GM19455 (cell line): ENCODE measurements around the gene CLIC1.

Experiments
- ATAC-seq: cut with Tn5 transposase; IDR thresholded peaks from one replicate; pipeline ENCODE4 v1.9.1; 2021; ENCODE audit not compliant: unreplicated experiment

CLIC1 gene

DNA sequence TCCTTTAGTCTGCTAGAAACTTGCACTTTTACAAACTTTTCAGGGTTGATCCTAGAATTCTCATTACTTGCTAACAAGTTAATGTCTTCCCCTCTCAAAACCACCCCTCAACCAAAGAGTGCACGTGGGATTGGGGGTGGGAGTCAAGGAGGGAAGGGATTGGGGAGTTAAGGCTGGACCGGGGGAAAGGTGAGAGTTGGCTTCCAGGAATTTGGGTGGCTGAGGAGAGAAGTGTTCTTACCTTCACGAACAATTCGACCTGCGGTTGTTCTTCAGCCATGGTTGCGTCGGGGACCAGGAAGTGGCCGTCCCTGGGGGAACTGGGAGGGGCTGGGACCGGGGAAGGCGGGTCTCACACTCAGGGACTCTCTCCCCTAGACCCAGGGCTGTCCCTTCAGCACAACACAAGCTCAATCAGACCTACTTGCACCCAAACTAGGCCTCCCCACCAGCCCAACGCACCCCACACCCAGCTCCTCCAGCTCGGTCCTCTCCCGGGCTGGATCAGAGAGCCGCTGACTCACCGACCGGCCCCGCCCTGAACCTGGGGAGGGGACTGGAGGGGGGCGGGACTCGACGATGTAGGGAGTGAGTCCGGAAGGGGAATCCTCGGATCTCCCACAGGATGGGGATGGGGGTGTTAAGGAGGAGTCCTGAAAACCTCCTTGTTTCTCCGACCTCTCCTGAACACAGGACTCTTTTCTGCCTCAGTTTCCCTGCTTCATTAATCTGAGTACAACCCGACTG, at the start of gene CLIC1:
TSS of gene CLIC1 (minus strand) at position 510 of the 747 bp plus-strand sequence. CDS start at position 280, 230 bp downstream.
- ATAC-seq, result no peak

DNA sequence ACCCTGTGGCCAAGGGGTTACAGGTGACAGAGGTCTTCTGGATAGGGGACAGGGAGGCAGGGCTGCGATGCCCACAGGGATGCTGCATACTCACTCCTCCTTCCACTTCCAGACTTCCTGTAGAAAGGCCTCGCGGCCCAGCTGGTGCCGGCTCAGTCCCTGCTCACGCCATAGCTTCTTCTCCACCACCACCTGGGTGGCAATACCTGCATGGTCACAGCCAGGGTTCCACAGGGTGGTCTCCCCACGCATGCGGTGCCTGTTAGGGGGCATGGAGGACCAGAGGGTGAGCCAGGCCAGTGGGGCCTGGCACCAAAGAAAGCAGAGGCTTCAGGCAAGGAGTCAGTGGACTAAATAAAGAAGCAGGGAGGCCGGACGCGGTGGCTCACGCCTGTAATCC, 49.1 kb upstream of the CLIC1 start:
- ATAC-seq, result no peak

DNA sequence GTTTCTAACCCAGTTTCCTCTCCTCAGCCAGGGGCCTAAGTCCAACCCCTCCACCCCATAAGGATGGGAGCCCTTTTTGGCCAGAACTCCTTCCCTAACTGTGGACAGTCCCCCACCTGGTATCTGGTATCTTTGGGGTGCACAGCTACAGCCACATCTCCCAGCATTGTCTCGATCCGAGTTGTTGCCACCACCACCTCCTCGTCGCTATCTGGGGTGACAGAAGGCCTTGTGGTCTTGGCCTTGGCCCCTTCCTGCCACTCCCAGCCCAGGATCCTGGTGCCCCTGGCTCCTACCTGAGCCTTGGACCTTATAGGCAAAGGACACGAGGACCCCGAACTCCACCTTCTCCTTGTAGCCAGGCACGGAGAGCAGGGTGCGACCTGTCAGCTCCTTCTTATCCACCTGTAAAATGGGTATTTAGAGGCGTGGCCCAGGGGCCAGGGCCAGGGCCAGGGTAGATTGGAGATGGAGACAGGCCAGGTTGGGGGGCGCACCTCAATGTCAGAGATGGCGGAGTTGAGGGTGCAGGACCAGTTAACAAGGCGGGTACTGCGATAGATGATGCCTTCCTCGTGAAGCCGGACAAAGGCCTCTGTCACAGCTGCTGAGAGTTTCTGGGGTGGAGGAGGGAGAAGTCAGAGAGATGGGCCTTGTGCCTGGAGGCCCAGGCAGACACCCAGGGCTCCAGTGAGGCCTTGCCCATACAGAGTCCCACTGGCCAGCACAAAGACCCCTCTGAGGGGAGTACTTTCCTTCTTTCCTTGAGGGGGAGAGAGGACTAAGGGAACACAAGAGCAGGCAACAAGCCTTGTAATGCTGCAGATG, 48.0 kb upstream of the CLIC1 start:
- no peak for ATAC-seq

DNA sequence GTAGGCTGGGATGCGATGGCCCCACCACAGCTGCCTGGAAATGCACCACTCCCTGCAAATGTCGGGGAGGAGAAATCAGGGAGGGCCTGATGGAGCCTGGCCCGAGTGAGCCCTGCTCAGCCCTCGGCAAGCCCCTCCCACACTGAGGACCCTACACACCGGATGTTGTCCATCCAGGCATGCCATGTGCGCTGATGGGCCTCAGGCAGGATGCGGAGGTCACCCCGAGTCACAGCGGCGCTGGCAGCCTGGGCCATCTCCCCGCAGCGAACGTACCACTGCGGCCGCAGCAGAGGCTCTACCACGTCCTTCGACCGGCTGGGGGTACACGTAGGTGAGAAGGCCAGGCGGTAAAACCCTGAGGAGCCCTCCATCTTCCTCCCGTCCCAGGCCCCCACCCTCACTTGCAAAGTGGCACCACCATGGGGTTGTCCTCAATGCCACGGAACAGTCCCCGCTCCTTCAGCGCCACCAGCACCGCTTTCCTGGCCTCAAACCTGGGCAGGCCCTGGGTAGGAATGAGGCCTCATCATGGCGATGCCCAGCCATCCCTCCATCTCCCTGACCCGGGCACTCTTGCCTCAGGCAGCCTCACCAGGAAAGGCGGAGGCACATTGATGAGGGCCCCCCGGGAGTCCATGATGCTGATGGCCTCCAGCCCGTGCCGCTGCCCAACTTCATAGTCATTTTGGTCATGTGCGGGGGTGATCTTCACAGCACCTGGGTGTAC, 46.0 kb upstream of the CLIC1 start:
- ATAC-seq, result no peak

DNA sequence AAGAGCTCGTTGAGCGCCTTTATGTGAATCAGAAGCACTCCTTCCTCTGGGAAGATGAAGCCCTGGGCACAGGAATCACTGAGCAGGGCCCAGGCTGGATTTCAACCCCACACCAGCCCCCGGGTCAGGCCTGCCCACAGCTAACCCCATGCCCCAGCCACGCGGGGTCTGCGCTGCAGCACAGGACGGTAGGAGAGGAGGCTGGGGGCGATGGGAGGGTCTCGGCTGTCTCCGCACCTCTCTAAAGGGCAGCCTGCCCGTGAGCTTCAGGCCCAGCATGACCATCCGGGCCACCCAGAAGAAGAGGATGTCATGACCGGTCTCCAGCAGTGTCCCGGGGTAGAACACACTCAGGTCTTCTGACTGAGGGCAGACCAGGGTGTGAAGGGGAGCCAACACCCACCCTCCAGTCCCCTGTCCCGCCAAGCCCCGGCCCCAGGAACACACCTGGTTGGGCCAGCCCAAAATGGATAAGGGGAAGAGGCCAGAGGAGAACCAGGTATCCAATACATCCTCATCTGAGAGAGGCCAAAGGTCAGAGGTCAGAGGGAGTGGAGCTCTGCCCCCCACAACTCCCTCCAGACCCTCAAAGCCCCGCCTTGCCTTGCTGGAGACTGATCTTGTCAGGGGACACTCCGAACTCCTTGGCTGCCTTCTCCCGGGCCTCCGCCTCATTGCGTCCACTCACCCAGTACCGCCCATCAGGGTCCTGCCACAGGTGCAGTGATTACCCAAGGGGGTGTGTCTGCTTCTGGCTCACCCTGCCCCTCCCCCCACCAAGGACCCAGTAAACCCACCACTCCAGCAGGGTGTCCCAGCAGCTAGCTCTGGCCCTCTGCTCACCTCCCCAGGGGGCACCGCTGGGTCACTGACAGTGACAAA, 45.2 kb upstream of the CLIC1 start:
- no peak for ATAC-seq

DNA sequence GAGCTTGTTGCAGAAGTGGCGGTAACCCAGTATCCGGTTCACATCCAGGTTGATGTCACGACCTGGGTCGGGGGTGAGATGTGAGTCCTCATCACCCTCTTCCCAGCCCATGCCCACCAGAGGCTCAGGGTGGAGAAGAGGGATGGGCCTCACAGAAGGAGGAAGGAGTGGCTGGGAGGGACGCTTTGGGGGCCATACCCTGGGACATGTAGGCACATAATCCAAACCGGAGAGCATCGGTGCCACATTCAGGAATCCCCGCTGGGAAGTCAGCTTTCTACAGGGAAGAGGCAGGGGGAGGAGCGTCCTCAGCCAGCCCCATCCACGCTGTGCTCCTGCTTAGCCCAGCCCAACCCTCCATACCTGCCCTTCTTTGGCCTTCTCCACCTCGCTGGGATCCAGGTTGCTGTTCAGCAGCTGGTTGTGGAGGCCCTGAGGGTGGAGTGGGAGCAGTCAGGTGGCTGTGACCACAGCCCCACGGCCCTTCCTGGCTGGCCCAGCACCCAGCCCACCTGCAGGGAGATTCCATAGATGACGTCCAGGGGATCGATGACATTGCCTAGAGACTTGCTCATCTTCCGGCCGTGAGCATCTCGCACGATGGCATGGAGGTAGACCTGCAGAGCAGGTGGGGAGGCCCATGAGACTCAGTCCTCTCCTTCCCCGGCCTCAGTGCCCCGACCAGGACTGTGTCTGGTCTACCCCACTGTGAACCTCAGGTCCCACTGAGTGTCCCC, 44.3 kb upstream of the CLIC1 start:
- no peak for ATAC-seq

DNA sequence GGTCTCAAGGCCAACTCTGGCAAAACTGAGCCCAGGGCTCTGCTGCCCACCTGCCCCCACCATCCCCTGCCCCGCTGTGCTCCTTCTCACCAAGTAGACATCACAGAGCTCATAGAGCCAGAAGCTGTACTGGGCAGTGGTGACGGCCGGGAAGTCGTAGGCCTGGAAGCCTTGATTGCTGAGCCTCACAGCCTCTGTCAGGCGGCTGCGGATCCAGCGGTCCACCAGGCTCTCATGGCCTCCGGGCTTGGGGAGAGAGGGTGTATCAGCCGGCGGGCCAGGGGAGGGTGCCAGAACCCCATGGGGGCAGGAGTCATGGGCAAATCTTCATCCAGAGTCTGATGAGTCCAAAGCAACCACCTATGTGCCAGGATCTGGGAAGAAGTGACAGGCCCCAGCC, 43.6 kb upstream of the CLIC1 start:
- ATAC-seq, result no peak

DNA sequence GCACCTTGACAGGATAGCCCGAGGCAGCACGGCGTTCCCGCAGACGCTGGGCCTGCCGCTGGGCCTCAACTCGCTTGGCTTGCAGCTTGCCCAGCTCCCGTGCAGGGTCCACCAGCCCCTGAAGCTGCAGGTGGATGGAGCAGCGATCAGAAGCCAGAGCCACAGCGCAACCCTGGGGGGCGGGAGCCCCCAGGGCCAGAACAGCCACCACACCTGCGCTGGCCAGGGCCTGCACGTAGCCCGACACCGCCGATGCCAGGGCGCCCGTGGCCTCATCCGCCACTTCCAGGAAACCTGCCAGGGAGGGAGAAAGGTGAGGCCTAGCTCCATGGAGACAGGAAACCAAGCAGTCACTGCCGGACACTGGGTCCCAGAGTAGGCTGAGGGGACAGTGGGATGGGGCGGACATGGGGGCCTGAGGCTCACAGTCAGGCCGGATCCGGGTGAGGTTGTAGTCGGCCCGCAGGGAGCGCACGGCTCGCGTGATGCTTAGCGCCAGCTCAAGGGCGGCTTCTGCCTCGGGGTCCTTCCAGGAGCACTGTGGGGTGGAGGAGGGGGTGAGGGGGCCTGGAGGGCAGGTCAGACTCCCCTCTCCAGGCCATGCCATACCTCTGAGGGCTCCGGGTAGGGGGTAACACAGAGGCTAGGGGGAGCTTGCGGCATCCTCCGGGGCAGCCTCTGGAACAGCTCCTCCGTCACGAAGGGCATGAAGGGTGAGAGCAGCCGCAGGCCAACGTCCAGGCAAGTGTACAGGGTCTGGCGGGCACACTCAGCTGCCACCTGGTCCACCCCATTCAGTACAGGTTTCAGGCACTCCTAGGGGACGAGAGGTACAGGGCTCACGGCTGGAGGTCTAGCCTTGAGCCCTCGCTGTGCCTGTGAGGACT, 42.9 kb upstream of the CLIC1 start:
- ATAC-seq, result no peak

DNA sequence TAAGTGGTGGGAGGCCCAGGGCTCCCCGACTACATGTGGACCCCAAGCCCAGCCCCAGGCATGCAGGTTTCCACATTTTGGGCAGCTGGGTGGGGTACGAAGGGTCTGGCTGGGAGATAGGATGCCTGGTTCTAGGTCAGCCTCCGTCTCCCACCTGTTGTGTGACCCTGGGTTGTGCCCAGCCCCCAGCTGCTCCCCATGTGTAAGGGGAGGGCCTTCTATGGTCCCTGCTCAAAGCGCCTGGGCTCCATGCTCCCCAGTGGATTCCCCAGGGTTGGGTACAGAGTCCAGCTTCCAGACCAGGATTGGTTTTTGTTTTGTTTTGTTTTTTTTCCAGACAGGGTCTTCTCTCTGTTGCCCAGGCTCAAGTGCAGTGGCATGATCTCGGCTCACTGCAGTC, 41.9 kb upstream of the CLIC1 start:
- ATAC-seq, result no peak

DNA sequence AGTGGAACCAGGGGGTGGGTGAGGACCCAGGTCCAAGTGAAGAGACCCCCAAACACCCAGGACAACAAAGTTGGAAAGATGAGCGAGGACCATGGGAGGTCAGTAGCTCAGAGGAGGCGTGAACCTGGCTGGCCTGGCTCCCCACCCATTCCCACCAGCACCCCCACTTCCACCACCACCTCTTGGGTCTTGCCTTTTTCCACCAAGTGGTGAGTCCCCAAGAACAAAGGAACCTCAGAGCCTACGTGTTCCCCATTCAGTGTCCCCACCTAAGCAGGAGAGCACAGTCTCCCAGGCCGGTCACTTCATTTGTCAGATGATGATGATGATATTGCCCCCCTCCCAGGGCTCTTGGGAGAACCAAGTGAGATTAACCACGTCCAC, 41.3 kb upstream of the CLIC1 start:
- no peak for ATAC-seq

DNA sequence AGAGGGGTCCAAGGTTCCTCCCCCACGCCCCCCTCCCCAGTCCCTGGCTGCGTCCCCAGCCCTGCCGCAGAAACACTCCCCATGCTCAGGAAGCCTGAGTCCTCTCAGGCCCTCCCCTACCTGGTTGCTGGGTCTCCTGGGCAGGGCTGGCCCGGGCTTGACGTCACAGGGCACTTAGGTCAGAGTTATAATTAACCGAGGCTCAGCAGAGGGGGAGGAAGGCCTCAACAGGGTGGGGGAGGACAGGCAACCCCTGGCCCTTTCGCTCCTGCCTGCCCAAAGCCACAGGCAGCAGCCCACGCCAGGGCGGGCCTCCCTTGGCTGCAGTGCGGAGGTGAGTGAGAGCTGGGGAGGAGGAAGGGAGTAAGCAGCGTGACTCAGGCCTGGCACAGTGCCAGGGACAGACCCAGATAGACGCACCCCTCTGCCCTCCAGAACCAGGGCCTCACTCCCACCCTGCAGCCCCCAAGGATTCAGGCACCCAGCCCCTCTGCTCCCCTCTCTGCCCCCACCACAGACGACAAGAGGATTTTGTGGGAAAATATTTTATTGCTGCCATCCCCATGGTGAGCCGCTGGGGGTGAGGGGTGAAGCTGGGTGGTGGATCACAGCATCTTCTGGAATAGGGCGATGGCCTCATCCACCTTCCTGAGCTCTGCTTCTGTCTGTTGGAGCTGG, 40.8 kb upstream of the CLIC1 start, which contains the start of gene VWA7:
TSS of gene VWA7 (minus strand) at position 340 of the 678 bp plus-strand sequence. CDS start 549 bp downstream, outside the sequence.
- no peak for ATAC-seq

DNA sequence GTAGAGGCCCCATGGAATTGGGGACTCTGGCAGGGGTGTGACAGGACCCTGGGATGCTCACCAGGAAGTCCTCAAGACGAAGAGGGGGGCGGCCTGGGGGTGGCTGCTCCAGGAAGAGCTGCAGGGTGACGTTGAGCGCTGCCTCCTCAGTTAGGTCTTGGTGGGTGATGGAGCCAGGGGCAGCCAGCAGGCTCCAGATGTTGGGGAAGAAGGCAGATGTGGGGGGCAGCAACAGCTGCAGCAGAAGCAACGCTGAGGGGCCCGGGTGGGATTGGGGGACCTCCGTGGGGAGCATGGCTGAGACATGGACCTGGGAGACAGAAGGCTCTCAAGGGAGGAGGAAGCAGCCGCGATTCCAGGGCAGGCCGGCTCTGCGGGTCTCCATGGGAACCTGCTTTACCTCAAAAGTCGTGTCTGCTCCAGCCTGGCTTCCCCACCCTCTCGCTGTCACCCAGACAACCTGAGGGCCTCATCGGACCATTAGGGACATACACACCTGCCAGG, 40.2 kb upstream of the CLIC1 start:
- no peak for ATAC-seq

DNA sequence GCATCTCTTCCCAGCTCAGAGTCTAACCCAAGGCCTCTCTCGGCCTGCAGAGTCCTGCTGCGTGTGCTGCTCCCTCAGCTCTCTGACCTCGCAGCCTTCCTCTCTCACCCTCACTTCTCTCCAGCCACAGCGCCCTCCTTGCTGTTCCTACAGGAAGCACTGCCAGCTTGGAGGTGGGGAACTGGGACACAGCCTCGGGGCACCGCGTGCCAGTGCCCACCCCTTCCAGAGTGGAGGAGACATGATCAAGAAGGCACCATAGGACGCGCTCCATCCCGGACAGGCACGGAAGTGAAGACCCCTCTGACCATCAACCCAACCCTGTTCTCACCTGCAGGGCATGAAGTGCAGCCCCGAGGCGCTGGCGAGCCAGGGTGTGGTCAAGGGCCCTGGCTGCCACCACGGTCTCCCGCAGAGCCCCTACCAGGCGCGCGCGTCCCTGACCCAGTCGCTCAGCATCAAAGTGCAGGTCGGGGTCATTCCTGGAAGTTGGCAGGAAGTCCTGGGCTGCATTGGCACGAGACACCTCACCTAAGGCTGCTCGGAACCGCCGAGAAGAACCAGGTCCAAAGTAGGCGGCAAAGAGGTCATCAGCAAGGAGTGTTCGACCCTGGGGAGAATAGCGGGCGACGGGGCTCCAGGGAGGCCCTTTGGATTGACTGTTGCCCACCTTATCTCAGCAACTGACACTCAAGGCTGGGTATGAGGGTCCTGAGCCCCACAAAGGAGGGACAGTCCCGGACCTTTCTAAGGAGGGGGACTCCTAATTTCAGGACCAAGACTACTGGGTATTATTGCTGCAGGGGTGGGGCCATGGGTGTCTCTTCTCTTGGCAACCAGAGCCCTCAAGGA, 39.5 kb upstream of the CLIC1 start:
- no peak for ATAC-seq

DNA sequence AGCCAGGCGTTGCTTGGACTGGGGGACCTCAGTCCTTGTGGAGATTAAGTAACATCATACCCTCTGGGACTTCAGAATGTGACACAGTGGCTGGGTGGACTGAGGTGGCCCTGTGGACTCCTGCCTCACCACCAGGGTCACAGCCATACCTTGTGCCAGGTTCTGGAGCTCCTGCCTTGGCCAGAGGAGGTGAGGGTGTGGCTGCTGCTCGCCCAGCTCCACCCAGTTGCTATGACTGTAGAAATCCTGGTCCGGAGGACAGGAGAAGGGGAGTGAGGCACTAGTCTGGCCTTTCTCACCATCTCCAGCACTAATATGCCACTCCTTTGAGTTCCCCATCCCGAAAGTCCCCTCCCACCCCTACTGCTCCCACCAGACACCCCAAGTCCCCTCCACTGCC, 38.9 kb upstream of the CLIC1 start:
- ATAC-seq, result no peak

DNA sequence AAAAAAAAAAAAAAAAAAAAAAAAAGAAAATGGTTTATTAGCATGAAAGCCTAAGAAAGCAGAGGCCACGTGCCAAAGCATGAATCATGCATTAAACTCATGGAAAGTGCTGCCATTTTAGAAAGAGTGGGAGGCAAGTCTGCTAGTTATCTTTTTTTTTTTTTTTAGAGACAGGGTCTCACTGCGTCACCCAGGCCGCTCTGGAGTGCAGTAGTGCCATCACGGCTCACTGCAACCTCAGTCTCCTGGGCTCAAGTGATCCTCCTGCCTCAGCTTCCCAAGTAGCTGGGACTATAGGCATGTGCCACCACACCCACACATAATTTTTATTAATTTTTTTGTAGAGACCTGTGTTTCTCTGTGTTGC, 35.6 kb upstream of the CLIC1 start:
- ATAC-seq, result no peak

DNA sequence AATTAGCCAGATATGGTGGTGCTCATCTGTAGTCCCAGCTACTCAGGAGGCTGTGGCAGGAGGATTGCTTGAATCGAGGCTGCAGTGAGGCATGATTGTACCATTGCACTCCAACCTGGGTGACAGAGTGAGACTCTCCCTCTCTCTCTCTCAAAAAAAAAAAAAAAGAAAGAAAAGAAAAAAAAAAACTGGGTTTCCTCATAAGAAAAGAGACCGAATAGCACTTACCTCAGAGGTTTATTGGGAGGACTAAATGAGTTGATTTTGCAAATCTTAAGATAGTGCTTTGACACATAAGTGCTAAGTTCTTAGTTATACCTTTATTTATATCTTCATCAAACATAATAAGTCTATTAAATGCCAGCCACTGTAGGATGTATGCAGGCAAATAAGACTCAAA, 34.5 kb upstream of the CLIC1 start:
- no peak for ATAC-seq

DNA sequence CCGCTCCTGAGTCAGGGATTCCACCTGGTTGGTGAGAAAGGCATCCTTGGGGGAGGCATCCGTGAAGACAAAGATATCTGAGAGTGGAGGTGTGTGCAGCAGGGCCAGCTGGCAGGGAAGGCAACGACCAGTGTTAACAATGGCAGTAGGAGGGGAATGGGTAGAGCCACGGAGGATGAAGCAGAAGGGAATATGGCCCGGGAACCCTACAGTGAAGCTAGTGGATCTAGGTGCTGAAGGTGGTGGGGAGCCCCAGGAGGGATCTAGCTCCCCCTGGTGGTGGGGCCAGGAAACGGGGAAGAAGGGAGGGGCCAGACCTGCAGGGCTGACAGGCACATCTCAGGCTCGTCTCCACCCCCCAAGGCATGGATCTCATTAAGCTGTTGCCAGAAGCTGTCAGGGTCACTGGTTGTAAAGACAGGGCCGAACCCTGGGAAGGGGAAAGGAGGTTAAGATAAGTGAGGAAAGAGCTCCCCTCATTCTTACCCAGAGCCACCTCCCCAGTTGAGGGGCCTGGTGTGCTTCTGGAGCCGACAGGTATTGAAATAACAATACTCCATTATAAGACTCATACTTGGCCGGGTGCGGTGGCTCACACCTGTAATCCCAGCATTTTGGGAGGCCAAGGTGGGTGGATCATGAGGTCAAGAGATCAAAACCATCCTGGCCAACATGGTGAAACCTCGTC, 33.5 kb upstream of the CLIC1 start:
- no peak for ATAC-seq
